Activated naive CD4-positive, alpha-beta T cell (primary cell): ENCODE data around the gene MYO15A.

Source experiments
- DNase-seq, 4 experiments: peaks; one replicate each; lab custom pipeline; 2025; lab: John Stamatoyannopoulos, UW

The MYO15A gene

GRCh38 chr17:18105595-18105994, 3.0 kb upstream of the MYO15A start:
- DNase-seq, result no peak

- no peak for DNase-seq
These were observed 2.3 kb upstream of the MYO15A start for GRCh38 chr17:18106211-18106610.

- no peak for DNase-seq
These were observed 1.3 kb upstream of the MYO15A start for GRCh38 chr17:18107061-18107790.

- no peak for DNase-seq
These were observed 585 bp upstream of the MYO15A start for GRCh38 chr17:18107971-18108370.

GRCh38 chr17:18109935-18110485, 1.5 kb downstream of the MYO15A start:
- no peak for DNase-seq

- DNase-seq, result no peak
These were observed 2.1 kb downstream of the MYO15A start for GRCh38 chr17:18110636-18111145.

GRCh38 chr17:18111330-18111971, 2.9 kb downstream of the MYO15A start:
- DNase-seq, result no peak

GRCh38 chr17:18115517-18115916, 7.0 kb downstream of the MYO15A start:
- DNase-seq, result no peak

- no peak for DNase-seq
These were observed 7.5 kb downstream of the MYO15A start for GRCh38 chr17:18116078-18116477.

- no peak for DNase-seq
These were observed 9.0 kb downstream of the MYO15A start for GRCh38 chr17:18117533-18117932.

GRCh38 chr17:18117982-18118975, 9.7 kb downstream of the MYO15A start:
- no peak for DNase-seq

- no peak for DNase-seq
These were observed 10.7 kb downstream of the MYO15A start for GRCh38 chr17:18119166-18119745.

- DNase-seq, result no peak
These were observed 11.4 kb downstream of the MYO15A start for GRCh38 chr17:18119938-18120337.

GRCh38 chr17:18120461-18121017, 12.0 kb downstream of the MYO15A start:
- DNase-seq, result no peak

GRCh38 chr17:18121144-18121910, 12.8 kb downstream of the MYO15A start:
- DNase-seq, result no peak

GRCh38 chr17:18122990-18123753, 14.6 kb downstream of the MYO15A start:
- DNase-seq, result no peak

GRCh38 chr17:18124345-18125126, 16.0 kb downstream of the MYO15A start:
- DNase-seq, result no peak

GRCh38 chr17:18129041-18129502, 20.5 kb downstream of the MYO15A start:
- DNase-seq, result no peak

GRCh38 chr17:18132711-18133110, 24.2 kb downstream of the MYO15A start:
- DNase-seq, result no peak
